Activated CD8-positive, alpha-beta memory T cell treated with anti-CD3 and anti-CD28 coated beads for 24 hours (primary cell): ENCODE measurements around the gene ZNF100.
"Not testable (repeated sequence)": the region's sequence is repeated elsewhere in the genome, so short reads cannot be mapped to it uniquely, and the experiment has no call there.

Source experiments
- DNase-seq: peaks from one replicate; pipeline ENCODE4 v3.0.0-alpha.2; 2020

Gene ZNF100

DNA sequence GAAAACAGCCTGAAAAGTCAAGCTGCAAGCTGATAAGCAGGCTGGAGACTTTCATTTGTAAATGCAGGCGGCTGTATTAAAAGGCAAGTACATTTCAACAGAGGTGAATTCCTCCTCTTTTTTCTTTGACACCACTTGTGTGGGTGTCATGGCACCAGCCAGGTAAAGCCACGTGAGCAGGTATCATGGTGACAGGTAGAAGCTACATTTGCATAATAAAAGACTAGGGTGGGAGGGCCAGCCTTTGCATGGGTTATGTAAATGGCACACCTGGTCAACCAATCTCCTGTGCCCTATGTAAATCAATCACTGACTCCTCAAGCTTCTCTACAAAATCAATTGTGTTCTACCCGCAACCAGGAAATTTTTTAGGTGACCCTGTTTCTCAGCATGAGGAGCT, 68.2 kb downstream of the ZNF100 start:
- no peak for DNase-seq

DNA sequence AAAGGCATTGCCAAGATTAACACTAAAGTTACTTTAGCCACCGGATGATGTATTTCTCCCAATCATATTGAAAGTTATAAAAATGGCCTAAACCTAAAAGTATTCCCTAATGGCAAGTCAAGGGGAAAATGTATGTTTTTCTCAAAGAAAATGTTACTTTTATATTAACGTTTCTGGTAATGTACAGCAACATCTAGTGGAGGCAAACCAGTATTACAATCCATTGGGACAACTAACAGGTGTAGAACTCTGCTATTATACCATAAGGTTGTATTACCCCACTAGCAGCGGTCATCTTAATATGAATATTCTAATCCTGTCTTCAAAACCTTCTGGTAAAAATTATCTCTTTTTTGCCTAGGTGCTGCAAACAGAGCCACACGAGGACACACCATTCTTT, 69.2 kb downstream of the ZNF100 start:
- no peak for DNase-seq

DNA sequence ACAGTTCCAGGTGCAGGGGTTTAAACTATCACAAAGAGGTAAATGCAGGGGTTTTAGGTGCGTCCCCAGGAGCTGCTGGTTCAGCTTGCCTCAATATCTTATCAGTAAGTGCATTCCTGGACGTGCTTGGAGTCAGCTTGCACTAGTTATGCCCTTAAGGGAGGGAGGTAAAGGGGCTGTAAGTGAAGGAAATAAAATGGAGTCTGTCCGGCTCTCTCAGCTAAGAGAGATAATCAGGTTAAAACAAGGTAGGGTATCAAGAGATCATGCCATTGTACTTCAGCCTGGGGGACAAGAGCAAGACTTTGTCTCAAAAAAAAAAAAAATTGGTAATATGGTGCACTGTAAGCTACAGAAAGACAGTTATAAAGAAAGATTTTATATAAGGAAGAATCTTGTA, 69.7 kb downstream of the ZNF100 start:
- DNase-seq: no peak

DNA sequence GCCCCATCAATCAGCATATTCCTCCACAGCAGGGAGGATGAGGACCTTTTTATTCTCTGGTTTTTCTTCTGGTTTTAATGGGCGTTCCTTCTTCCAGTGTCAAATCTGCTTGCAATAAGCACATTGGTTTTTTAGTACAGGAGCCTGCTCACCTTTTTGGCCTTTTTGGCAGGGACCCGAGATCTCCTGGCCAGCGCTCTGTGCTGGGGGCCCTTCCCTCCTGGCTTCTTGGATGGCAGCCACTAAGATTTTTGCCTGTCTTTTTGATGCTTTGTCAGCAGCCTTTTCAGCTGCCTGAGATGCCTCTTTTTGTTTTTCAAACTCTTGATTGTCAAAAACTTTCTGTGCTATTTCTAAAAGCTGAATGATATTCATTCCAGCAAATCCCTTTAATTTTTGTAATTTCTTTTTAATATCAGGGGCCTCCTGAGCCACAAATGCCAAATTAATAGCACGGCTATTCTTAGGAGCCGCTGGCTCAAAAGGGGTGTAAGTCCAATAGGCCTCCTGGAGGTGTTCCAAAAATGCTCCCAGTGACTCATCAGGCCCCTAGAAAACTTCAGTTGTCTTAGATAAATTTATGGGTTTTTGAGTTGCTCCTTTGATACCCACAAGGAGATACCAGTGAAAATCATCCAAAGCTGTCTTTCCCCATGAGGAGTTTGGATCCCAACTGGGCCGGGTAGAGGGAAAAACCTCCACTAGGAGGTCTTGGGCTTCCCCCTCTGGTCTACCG, 73.0 kb downstream of the ZNF100 start:
- no peak for DNase-seq

DNA sequence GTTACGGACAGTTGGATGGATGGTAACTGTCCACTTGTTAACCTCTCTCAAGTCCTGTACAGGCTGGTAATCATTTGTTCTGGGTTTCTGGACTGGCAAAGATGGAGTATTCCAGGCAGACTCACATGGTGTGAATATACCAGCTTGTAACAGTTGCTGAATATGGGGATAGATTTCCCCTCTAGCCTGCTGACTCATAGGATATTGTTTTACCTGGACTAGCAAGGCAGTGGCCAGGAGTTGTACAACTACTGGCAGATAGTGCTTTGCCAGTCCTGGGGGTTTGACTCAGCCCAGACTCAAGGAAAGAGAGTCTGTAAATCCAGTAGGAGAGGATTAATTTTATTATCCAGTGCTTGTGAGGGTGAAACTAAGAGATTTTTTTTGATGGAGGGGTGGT, 74.0 kb downstream of the ZNF100 start:
- DNase-seq: no peak

DNA sequence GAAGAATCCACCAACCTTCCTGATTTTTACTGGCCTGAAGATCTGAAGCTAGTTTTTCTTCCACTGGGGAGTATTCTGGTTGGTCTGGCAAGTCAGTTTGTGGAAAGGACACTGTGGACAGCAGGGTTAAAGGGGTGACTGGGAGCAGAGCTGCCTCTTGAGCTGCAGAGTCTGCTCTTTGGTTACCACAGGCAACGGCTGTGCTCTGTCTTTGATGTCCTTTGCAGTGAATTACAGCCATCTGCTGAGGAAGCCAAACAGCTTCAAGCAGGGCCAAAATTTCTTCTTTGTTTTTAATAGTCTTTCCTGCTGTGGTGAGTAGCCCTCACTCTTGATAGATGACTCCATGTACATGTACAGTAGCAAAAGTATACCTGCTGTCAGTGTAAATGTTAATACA, 75.7 kb downstream of the ZNF100 start:
- DNase-seq: no peak

GRCh38 chr19:21688464-21688863, 78.9 kb downstream of the ZNF100 start:
- no peak for DNase-seq

GRCh38 chr19:21680671-21681070, 86.7 kb downstream of the ZNF100 start:
- DNase-seq: no peak

GRCh38 chr19:21680026-21680425, 87.4 kb downstream of the ZNF100 start:
- no peak for DNase-seq

- no peak for DNase-seq
These were observed 89.5 kb downstream of the ZNF100 start for GRCh38 chr19:21677696-21678418.

DNA sequence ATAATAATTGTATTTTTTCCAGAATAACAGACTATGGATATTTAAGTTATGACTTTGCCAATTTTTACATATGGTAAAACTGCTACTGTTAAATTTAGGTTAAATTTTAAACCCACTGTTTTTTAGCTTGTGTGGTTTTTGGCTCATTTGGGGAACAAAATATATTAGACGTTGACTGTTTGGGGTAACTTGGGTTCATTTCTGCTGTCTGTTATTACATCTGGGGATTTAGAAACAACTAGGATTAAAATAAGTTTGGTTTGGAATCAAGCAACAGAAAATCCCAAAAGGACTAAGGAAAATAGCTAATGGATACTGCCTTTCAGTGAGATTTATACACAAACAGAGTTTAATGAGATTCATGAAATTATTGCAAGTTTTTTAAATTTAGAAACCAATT, 92.9 kb downstream of the ZNF100 start:
- no peak for DNase-seq

DNA sequence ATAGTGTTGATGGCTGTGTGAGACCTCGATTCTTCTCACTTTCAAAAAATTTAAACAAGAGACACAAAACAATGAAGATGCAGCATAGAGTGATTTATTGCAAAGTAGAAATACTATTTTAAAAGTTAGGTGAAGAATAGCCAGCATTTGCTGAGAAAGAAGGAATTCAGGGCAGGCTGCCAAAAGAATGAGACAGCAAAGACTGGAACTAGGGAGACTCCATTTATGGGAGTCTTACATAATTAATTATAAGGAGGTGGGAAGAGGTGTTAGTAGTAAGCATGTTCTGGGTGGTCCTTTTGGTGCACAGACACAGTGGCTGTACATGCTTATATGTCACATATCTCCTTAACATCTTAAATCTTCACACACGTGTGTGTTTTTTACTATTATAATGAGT, 93.9 kb downstream of the ZNF100 start:
- not testable (repeated sequence) for DNase-seq
